Activated CD4-positive, alpha-beta T cell treated with anti-CD3 and anti-CD28 coated beads, Interleukin-2, amount 50 U/mL, for 48 hours (primary cell): ENCODE results near the gene CRACR2B.
A peak's percentile ranks its signal among the peaks of the same experiment; 100 is the strongest.

Experiments
- DNase-seq, 2 experiments: peaks; one replicate each; pipeline ENCODE4 v3.0.0-alpha.2; 2020

The CRACR2B gene

GRCh38 chr11:870127-870413 lies 42.4 kb downstream of the CRACR2B start:
- DNase-seq: no peak

DNA sequence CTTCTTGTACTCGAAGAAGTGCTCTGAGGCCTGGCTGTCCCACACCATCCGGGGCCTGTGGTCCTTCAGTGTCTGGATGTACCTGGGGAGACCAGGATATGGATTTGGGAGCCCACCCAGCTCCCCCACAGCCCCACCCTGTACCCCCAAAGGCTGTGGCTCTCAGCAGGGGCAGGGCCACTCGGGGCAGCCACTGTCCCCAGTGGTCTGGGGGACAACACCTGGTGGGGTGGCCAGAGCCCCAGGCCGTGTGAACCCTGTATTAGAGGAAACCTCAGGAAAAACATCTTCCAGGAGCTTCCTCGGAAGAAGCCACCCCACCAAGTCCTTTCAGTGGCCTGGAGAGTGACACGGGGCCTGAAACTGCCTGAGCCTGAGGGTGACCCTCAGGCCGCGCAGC lies 42.7 kb downstream of the CRACR2B start:
- DNase-seq: no peak

- no peak for DNase-seq
Observed at GRCh38 chr11:871472-871871, 43.8 kb downstream of the CRACR2B start.

- DNase-seq: no peak
Observed at GRCh38 chr11:872799-873198, 45.1 kb downstream of the CRACR2B start.

DNA sequence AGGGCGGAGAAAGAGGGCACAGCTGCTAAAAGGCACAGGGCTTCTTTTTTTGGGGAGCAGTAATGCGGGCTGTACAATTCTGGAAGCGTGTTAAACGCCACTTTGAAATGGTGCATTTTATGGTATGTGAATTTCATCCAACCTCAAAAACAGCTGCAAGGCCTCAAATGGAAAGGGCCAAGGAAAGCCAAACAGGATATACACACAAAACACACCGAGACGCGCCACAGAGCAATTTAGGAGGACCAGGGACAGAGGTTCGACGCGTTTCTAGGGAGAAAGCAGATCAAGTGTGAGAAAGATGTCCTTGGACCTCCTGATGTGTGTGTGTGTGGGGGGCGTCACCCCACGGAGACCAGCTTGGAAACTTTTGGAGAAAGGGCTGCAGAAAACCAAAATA lies 46.0 kb downstream of the CRACR2B start:
- DNase-seq: no peak

DNA sequence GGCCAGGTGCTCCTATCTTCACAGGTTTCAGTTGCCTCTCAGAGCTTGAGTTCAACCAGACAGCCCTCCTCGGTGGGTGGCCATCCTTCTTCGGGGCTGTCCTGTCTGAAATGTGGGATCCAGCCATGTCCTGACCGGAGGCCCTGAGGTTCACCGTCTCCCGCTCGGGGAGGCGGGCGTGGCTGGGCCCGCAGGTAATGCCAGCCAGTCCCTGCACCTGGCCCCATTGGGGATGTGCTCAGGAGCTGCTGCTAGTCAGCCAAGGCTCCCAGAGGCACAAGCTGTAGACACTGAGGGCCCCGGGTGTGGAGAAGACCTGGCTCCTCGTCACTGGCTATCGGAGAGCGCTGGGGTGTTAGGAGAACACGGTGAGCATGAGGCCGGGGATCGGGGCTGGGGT lies 47.5 kb downstream of the CRACR2B start:
- DNase-seq: no peak

DNA sequence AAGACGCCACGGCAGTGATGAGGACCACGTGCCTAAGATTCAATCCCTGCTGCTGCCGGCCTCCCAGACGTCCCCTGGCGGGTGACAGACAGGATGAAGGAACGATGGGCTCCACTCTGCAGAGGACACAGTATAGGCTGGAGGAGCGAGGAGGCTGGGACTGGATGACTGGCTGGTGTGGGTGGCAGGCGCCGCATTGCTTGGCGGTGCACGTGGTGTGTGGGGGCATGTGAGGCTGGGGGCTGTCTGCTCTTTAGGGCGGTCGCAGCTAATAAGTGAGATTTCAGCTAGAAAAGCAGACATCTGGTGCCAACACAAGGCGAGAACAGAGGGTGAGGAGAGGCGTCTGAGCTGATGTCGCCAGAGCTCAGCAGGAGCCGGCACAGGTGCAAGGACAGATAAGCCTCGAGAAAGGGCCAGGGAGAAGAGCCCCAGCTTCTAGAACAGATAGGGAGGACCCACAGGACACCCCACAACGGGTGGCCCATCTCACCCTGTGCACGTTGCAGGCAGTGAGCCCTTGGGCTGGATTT lies 48.1 kb downstream of the CRACR2B start:
- DNase-seq: no peak

- no peak for DNase-seq
Observed at GRCh38 chr11:876545-876944, 48.8 kb downstream of the CRACR2B start.

GRCh38 chr11:877565-877964 lies 49.8 kb downstream of the CRACR2B start:
- peak; percentile 38 to 46 for DNase-seq

DNA sequence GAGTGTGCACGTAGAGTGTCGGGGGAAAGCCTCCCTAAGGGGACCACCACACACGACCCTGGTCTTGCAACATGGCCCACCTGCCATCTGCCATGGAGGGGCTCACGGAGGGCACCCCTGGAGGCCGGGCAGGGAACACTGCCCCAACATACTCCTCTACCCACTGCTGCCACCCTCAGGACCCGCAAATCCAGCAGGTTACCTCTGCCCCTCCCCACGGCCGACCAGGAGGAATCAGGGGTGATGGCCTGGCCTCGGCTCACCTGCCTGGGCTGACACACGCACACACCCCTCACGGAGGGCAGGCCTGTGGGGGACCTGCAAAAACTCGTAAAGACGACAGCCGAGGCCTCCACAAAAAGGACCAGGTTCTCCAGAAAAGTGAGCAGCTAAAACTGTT lies 52.7 kb downstream of the CRACR2B start:
- no peak for DNase-seq
